ENCODE results near the gene MSRB2.

Gene MSRB2

Small RNAs within 50 kb of the gene (small RNA-seq; reads per million reads assigned to genes)
- 0 reads per million in 2 experiments for gene RF00561
